ENCODE measurements around the gene GPR63.

GRCh38 chr6:96811136-96811535 lies 26.1 kb downstream of the GPR63 start:
- TF ChIP-seq, protein P1, sequence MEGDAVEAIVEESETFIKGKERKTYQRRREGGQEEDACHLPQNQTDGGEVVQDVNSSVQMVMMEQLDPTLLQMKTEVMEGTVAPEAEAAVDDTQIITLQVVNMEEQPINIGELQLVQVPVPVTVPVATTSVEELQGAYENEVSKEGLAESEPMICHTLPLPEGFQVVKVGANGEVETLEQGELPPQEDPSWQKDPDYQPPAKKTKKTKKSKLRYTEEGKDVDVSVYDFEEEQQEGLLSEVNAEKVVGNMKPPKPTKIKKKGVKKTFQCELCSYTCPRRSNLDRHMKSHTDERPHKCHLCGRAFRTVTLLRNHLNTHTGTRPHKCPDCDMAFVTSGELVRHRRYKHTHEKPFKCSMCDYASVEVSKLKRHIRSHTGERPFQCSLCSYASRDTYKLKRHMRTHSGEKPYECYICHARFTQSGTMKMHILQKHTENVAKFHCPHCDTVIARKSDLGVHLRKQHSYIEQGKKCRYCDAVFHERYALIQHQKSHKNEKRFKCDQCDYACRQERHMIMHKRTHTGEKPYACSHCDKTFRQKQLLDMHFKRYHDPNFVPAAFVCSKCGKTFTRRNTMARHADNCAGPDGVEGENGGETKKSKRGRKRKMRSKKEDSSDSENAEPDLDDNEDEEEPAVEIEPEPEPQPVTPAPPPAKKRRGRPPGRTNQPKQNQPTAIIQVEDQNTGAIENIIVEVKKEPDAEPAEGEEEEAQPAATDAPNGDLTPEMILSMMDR (IDR thresholded peaks at IDR 0.05) = no peak
- TF ChIP-seq POLR2A (IDR thresholded peaks at IDR 0.05) = no peak
- no peak for TF ChIP-seq POLR2AphosphoS5 (IDR thresholded peaks at IDR 0.05)
